Measurements from ENCODE around the gene NT5DC4.

NT5DC4 gene

DNA sequence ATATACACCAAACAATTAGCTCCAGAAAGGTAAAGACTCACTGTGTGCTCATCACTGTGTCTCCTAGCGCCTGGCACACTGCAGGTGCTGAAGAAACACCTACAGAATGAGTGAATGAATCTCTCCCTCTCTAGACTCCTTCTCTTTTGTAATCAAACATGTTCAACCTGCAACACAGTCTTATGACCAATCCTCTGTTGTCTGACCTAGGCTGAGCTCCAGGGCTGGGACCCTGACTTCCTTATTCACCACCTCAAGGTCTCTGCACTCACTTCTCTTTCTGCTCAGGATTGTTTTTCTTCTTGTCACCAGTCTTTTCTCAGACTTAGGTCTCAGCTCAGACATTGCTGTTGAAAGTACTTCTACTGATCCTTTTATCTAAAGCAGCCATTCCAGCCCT lies 33.7 kb downstream of the NT5DC4 start:
- DNase-seq (ENCODE audit: low spot score), result peak; percentile 28

GRCh38 chr2:112755444-112755843 lies 34.6 kb downstream of the NT5DC4 start:
- no peak for DNase-seq (ENCODE audit: low spot score)

GRCh38 chr2:112756207-112756606 lies 35.4 kb downstream of the NT5DC4 start:
- no peak for DNase-seq (ENCODE audit: low spot score)

DNA sequence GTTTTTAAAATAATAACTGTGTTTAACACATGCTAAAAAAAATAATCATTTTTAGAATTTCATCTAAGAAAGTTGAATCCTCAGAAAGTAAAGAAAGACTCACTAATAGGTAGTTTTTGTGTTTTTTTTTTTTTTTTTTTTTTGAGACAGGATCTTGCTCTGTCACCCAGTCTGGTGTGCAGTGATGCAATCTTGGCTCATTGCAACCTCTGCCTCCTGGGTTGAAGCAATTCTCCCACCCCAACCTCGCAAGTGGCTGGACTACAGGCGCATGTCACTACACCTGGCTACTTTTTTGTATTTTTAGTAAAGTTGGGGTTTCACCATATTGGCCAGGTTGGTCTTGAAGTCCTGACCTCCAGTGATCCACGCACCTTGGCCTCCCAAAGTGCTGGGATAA lies 36.4 kb downstream of the NT5DC4 start:
- no peak for DNase-seq (ENCODE audit: low spot score)

DNA sequence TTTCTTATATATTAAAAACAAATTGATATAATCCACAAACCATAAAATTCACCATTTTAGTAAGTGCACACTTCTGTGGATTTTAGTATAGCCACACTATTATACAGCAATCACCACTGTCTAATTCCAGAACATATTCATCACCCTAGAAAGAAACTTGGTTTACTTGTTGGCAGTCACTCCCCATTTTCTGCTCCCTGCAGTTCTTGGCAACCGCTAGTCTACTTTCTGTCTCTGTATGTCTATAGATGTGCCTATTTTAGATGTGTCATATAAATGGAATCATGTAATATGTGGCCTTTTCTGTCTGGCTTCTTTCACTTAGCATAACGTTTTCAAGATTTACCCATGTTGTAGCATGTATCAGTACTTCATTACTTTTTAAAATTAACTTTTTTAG lies 37.9 kb downstream of the NT5DC4 start:
- DNase-seq (ENCODE audit: low spot score), result no peak

DNA sequence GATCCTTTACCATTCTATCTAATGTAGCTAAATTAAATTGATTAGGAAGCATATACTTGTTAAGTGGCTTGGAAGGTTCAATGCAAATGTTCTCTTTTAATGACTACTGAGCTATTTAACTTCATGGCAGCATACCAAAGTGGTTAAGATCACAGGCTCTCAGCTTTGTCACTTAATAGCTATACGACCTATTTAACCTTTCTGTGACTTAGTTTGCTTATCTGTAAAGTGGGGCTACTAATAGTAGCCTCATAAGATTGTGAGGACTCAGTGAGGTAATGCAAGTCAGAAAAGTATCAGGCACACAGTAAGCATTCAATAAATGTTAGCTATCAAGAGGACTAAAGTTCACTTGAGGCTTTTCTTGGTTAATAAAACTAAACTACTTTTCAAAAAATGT lies 39.3 kb downstream of the NT5DC4 start:
- DNase-seq (ENCODE audit: low spot score), result no peak

DNA sequence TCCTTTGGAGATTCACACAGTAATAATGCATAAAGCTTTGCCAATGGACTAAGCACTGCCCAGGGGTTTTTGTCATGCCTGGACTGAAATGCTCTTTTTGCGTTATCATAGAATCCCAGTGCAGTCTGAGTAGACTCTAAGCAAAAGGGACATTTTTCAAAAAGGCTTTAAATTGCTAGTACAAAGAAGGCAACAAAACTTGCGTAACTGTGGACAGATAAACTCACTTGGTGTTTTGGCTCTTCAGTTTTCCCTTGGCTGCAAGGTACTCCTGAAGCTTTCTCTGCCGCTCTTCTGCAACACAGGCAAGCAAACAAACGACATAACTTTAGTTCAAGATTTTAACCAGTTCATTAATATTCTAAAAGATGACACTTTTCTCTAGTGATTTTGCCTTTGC lies 41.5 kb downstream of the NT5DC4 start:
- DNase-seq (ENCODE audit: low spot score), result no peak

GRCh38 chr2:112764071-112765044 lies 43.5 kb downstream of the NT5DC4 start, which contains the start of gene CKAP2L:
TSS of gene CKAP2L (minus strand) at chr2:112764609. CDS start at chr2:112764598, 11 bp downstream.
- peak; percentile 99 for DNase-seq (ENCODE audit: low spot score)

DNA sequence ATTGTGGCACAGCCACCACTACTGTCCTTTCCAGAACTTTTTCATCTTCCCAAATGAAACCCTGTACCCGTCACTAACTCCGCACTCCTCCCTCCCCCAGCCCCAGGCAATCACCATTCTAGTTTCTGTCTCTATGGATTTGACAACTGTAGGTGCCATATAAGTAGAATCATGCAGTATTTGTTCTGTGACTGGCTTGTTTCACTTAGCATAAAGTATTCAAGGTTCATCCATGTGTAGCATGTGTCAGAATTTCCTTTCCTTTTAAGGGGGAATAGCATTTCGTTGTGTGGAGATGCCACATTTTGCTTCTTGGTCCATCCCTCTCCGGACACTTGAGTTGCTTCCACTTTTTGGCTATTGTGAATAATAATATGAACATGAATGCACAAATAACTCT lies 44.4 kb downstream of the NT5DC4 start:
- no peak for DNase-seq (ENCODE audit: low spot score)

- DNase-seq (ENCODE audit: low spot score), result no peak
Observed at GRCh38 chr2:112767693-112768330, 47.0 kb downstream of the NT5DC4 start.

DNA sequence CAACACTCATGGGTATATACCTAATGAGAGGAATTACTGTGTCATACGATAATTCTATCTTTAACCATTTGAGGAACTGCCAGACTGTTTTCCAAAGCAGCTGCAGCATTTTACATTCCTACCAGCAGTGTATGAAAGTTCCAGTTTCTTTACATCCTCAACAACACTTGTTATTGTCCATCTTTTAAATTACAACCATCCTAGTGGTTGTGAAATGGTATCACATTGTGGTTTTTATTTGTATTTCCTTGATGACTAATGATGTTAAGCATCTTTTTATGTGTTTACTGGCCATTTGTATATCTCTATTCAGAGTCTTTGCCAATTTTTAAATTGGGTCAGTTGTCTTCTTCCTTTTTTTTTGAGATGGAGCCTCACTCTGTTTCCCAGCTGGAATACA lies 47.6 kb downstream of the NT5DC4 start:
- DNase-seq (ENCODE audit: low spot score), result no peak

DNA sequence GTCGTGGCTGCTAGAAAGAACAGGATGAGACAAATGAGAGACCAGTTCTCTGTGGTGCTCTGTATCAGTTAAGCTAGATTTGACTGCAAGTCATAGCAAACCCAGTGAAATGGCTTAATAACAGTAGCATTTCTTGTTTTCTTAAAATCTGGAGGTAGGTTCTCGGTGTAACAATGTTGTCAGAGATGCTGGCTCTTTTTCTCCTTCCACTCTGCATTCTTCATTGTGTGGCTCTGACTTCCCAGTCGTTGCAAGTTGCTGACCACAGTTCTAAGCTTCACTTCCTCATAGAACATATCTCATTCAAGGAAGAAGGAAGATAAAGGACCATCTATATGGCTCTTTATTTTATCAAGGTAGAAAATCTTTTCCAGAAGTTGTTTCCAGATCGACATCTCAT lies 51.5 kb downstream of the NT5DC4 start:
- peak; percentile 43 for DNase-seq (ENCODE audit: low spot score)

GRCh38 chr2:112772911-112773475 lies 52.2 kb downstream of the NT5DC4 start:
- DNase-seq (ENCODE audit: low spot score), result no peak

- no peak for DNase-seq (ENCODE audit: low spot score)
Observed at GRCh38 chr2:112773556-112773955, 52.7 kb downstream of the NT5DC4 start.

DNA sequence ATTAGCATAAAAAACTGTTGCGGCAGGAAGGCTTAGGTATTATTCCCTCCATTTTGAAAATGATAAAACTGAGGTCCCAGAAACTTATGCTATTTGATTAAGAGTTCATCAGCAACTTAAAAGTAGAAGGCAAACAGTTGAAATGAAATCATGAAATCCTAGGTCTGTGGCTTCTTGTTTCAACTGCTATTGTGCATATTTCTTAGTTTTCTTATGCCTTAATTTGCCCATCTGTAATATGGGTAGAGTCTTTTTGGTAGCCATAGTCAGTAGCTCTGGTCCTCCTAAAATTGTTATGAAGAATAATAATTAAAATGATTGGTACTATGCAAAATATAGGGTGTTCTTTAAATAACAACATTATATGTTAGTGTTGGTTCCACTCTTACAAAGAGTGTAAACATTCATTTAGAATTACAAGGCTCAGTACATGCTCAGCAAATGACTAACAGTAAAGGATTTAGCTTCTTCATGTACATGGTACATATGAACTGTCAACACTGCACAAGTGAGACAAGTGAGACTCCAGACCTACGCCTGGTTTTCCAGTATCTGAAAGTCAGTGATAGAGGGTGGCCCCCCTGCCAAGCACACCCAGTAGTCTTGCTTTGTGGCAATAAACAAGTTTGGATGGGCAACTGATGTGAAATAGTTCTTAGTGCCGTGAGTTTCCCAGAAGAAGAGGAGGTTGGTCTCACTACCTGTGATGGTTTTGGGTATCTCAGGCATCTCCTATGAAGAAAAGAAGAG lies 53.9 kb downstream of the NT5DC4 start:
- DNase-seq (ENCODE audit: low spot score), result no peak

GRCh38 chr2:112776113-112776512 lies 55.3 kb downstream of the NT5DC4 start:
- no peak for DNase-seq (ENCODE audit: low spot score)

GRCh38 chr2:112777036-112777435 lies 56.2 kb downstream of the NT5DC4 start:
- no peak for DNase-seq (ENCODE audit: low spot score)

DNA sequence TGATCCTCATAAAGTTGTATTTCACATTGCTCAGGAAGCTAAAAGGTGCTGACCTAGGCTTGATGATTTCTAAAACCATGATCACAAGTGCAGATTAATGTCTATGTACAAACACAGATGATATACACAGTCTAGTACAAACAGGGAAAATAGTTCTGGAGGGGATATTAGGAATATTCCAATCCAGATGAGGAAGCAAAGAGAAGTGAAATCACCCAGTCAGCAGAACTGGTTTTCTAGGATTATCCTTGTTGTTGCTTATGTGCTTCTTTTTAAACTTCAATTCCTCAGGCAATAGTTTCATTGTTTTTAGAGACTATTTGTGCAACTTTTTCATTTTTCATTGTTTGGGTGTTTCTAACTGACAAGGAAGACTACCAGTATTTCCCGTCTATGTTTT lies 58.8 kb downstream of the NT5DC4 start:
- no peak for DNase-seq (ENCODE audit: low spot score)

GRCh38 chr2:112782234-112782799 lies 61.5 kb downstream of the NT5DC4 start:
- no peak for DNase-seq (ENCODE audit: low spot score)

GRCh38 chr2:112783187-112783714 lies 62.4 kb downstream of the NT5DC4 start:
- no peak for DNase-seq (ENCODE audit: low spot score)
